Esophagus squamous epithelium (tissue), 5 donors: Measurements from ENCODE around the gene GLS. TPM values are rescaled to one million over a fixed set of nuclear protein-coding genes. Genes with fewer than 3 reads are reported as not detected.

Experiments
- DNase-seq: peaks from one replicate; lab custom pipeline; 2025; lab: John Stamatoyannopoulos, UW
- H3K27ac ChIP-seq, 4 donors: fragments of 200-600 bp; sonication (generic); one replicate each; pipeline ENCODE4 v1.5.1; 2016 to 2019; ENCODE audit warnings: mild to moderate bottlenecking in 1 of 4
- H3K27me3 ChIP-seq, 4 donors: fragments of 200-600 bp; sonication (generic); 1 replicate in 3 of 4; 2 replicates in 1 of 4; pipeline versions ENCODE4 v1.5.1 to v1.6.0; 2017 to 2021; ENCODE audit warnings: antibody characterized with exemption in 1 of 4
- H3K36me3 ChIP-seq, 3 donors: fragments of 200-600 bp; sonication (generic); one replicate each; pipeline ENCODE4 v1.5.1; 2016 to 2019
- H3K4me1 ChIP-seq, 3 donors: fragments of 200-600 bp; sonication (generic); one replicate each; pipeline ENCODE4 v1.5.1; 2017 to 2019
- H3K4me3 ChIP-seq, 4 donors: fragments of 200-600 bp; sonication (generic); 1 replicate in 3 of 4; 2 replicates in 1 of 4; pipeline ENCODE4 v1.5.1; 2016 to 2019; ENCODE audit warnings: mild to moderate bottlenecking in 2 of 4, moderate library complexity in 1 of 4
- H3K9me3 ChIP-seq, 3 donors: fragments of 200-600 bp; sonication (generic); one replicate each; pipeline ENCODE4 v1.5.1; 2016 to 2019
- POLR2A ChIP-seq, 4 donors: fragments of 450-650 bp; IDR thresholded peaks; one replicate each; pipeline ENCODE4 v1.6.1; 2017; ENCODE audit warnings: antibody characterized with exemption in 4 of 4, mild to moderate bottlenecking in 4 of 4, moderate library complexity in 3 of 4
- WGBS, 2 donors: methylation state at CpG; one replicate each; pipeline ENCODE4 v1.1.5; 2018; 5-methylcytosine and 5-hydroxymethylcytosine counted together
- intact Hi-C: fragments of 100-400 bp; cut with DNase I; formaldehyde crosslinking; loops from one replicate; pipeline ENCODE4 v1.15.0; 2022
- total RNA-seq, 4 donors: library from RNA; depleted of rRNA; stranded (reverse); fragments of >200 nt; gene quantifications; one replicate each; pipeline ENCODE4 v1.1.0, GENCODE V29; 2016
- TF ChIP-seq, protein P1 (sequence below), 6 experiments: fragments of 450-650 bp in 4 of 6; fragments of 200-600 bp in 2 of 6; sonication (generic) in 2 of 6; IDR thresholded peaks; one replicate each; pipeline ENCODE4 v1.5.1; 2016 to 2019; ENCODE audit warnings: antibody characterized with exemption in 6 of 6, mild to moderate bottlenecking in 4 of 6, moderate library complexity in 4 of 6
- donor health status: DM: yes; HTN: yes; CAD: no.

GLS gene
- total RNA-seq, 4 donors from 2014 or later, result 22.0 to 84.1 (median 45.9) TPM

DNA sequence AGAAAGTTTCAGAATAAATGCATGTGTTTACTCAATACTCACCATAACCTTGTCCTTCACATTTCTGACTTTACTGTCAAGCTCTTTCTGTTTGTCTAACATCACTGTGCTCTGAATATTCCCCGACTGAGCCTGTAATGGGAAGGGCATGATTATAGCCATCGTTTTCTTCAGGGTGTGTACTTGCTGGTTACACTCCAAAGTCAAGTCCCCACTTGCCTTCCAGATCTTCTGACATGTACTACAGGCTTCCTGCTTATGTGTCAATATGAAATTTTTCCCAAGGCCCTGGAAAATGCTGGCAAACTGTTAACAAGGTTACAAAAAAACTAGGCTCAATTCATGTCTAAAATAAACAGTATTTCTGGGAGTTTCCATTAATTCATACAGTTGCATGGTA, 120.4 kb downstream of the GLS start:
- Histone ChIP-seq H3K4me3 (no peak overlapping the region), H3K27ac (peak overlapping the region; percentile 23 to 73 (median 52)), H3K27me3 (no peaks in the 10 kb centered on the region), H3K4me1 (peaks cover 4 to 14% (median 5%) of the 10 kb centered on the region in 3 donors), H3K9me3 (no peaks in the 10 kb centered on the region), H3K36me3 (peaks cover 25 to 99% (median 79%) of the 10 kb centered on the region in 3 donors)
- TF ChIP-seq, protein P1, sequence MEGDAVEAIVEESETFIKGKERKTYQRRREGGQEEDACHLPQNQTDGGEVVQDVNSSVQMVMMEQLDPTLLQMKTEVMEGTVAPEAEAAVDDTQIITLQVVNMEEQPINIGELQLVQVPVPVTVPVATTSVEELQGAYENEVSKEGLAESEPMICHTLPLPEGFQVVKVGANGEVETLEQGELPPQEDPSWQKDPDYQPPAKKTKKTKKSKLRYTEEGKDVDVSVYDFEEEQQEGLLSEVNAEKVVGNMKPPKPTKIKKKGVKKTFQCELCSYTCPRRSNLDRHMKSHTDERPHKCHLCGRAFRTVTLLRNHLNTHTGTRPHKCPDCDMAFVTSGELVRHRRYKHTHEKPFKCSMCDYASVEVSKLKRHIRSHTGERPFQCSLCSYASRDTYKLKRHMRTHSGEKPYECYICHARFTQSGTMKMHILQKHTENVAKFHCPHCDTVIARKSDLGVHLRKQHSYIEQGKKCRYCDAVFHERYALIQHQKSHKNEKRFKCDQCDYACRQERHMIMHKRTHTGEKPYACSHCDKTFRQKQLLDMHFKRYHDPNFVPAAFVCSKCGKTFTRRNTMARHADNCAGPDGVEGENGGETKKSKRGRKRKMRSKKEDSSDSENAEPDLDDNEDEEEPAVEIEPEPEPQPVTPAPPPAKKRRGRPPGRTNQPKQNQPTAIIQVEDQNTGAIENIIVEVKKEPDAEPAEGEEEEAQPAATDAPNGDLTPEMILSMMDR (IDR thresholded peaks at IDR 0.05), result no peak
- no peak for TF ChIP-seq POLR2A (IDR thresholded peaks at IDR 0.05)
- intact Hi-C loops, result no loop called here
- WGBS, 2 donors, result 33 to 49% methylated on average over 2 of the region's 2 CpGs
- no peak for DNase-seq

DNA sequence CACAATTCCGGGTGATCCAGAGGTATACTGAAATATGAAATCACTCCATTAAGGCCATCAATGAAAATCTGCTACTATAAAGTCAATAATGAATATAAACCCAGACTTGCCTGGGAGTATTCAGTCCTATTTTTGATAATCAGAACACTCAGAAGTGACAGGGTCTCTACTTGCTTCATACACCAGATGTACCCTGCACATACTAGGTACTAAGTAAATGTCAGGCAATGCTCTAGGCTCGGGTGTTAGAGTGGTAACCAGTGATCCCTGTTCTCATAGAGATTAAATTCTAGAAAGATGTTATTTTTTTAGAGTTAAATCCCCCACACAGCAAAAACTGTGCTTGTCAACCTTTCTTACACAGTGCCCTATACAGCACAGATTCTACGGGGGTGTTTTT, 121.0 kb downstream of the GLS start:
- peaks cover 4 to 14% (median 5%) of the 10 kb centered on the region in 3 donors for H3K4me1 ChIP-seq
- H3K36me3 ChIP-seq, result peaks cover 30 to 99% (median 79%) of the 10 kb centered on the region in 3 donors
- H3K27ac ChIP-seq, result peak overlapping the region; percentile 23 to 73 (median 52)
- H3K27me3 ChIP-seq, result no peaks in the 10 kb centered on the region
- WGBS, 2 donors, result 74 to 82% methylated on average over 3 of the region's 3 CpGs
- TF ChIP-seq, protein P1 (IDR thresholded peaks at IDR 0.05), result no peak
- no peak for TF ChIP-seq POLR2A (IDR thresholded peaks at IDR 0.05)
- H3K9me3 ChIP-seq, result no peaks in the 10 kb centered on the region
- intact Hi-C loops, result no loop called here
- no peak overlapping the region for H3K4me3 ChIP-seq
- no peak for DNase-seq

DNA sequence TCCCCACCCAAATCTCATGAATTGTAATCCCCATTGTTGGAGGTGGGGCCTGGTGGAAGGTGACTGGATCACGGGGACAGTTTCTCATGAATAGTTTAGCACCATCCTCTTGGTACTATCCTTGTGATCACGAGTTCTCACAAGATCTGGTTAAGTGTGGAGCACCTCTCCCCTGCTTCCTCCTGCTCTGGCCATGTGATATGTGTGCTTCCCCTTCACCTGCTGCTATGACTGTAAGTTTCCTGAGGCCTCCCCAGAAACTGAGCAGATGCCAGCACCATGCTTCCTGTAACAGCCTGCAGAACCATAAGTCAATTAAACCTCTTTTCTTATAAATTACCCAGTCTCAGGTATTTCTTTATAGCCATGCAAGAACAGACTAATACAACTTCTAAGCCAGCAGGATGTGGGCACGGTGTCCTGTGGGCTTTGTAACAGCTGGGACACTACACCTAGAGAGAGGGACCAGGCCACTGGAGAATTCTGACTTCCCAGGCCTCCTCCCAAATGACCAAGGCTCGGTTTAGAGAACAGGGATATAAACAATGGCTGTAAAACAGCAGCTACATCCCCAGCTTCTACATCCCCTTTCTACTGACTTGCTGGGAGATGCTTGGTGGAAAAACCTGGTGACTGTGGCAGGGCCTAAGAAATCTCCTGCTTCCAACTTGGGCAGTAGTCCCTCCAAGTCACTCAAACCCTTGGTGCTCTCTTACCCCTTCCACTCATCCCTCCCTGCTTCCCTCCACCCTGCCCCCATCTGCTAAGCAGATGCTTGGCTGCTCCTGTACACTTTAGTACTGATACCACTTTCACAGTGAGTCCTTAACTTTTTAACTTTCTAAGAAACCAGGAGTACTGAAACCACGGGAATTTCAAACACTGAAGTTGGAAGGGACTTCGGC, 123.0 kb downstream of the GLS start:
- intact Hi-C loops, result no loop called here
- H3K36me3 ChIP-seq, result peaks cover 22 to 99% (median 67%) of the 10 kb centered on the region in 3 donors

DNA sequence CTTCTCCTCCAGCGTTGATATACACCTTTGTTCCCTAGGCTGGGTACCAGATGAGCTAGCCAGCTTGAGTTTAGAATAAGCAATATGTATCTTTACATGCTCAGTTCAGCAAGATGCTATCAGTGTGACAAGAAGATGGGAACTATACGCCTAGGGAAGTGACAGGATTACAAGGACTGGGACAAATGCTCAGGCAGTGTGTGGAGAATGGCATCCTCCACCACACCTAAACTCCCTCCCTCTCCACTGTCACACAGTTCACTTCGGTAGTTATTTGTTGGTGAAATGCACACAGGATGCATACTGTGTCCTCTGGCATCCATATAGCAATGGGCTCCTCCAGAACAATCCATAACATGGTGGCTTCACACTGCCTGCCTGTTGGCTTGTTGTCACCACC, 125.7 kb downstream of the GLS start:
- TF ChIP-seq, protein P1 (IDR thresholded peaks at IDR 0.05), result no peak
- DNase-seq, result no peak
- H3K9me3 ChIP-seq, result no peaks in the 10 kb centered on the region
- intact Hi-C loops, result no loop called here
- no peaks in the 10 kb centered on the region for H3K27me3 ChIP-seq
- H3K4me1 ChIP-seq, result peaks cover 7 to 16% (median 7%) of the 10 kb centered on the region in 3 donors
- no peak overlapping the region for H3K27ac ChIP-seq
- WGBS, 2 donors, result 92 to 100% methylated on average over 1 to 3 of the region's 3 CpGs
- H3K36me3 ChIP-seq, result peaks cover 22 to 91% (median 43%) of the 10 kb centered on the region in 3 donors
- no peak overlapping the region for H3K4me3 ChIP-seq

More for the DNA sequence above, 123.0 kb downstream of the GLS start:
- Histone ChIP-seq H3K4me1 (peaks cover 4 to 14% (median 5%) of the 10 kb centered on the region in 3 donors), H3K9me3 (no peaks in the 10 kb centered on the region), H3K27ac (no peak overlapping the region), H3K4me3 (no peak overlapping the region), H3K27me3 (no peaks in the 10 kb centered on the region)
- 96 to 98% methylated on average over 6 of the region's 6 CpGs for WGBS, 2 donors
- TF ChIP-seq, protein P1 (IDR thresholded peaks at IDR 0.05), result no peak
- TF ChIP-seq POLR2A (IDR thresholded peaks at IDR 0.05), result no peak
- no peak for DNase-seq
